ENCODE measurements around the gene CDK5RAP3. TPM values are rescaled to one million over a fixed set of nuclear protein-coding genes. Genes with fewer than 3 reads are reported as not detected.

CDK5RAP3 gene
- total and polyA plus RNA-seq, 2 of the 13 experiments (the other 11 are each of a cell fraction or from before 2014, with no cell fraction given), result 128 to 154 TPM

DNA sequence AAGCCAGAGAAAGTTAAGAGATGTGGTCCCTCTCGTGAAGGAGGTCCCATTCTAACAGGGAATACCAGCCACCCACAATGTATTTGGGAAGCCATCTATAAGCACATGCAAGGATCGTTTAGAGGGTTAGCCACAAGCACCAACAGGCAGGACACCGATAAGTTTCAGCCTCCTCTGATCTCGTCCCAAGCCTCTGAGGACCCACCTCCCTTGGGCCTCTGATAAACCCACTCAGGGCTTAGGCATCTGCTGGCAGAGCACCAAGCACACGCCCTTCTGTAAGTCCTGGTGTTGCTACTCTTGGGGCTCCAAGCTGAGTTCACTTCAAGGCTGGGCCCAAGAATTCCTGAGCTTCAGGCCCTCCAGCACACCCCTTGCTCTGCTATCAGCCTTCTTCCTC, 35.0 kb upstream of the CDK5RAP3 start (continued):
- no peak for TF ChIP-seq ZNF496 (CRISPR knock-in tag; IDR thresholded peaks at IDR 0.05; ENCODE audit: insufficient replicate concordance)
- TF ChIP-seq ZNF775 (CRISPR knock-in tag; IDR thresholded peaks at IDR 0.05; ENCODE audit: borderline replicate concordance), result no peak
- TF ChIP-seq MNT (IDR thresholded peaks at IDR 0.05), result no peak
- no peak for TF ChIP-seq ZBTB3 (CRISPR knock-in tag; IDR thresholded peaks at IDR 0.05; ENCODE audit: borderline replicate concordance, low read depth)
- TF ChIP-seq ZNF614 (CRISPR knock-in tag; IDR thresholded peaks at IDR 0.05; ENCODE audit: borderline replicate concordance), result no peak

DNA sequence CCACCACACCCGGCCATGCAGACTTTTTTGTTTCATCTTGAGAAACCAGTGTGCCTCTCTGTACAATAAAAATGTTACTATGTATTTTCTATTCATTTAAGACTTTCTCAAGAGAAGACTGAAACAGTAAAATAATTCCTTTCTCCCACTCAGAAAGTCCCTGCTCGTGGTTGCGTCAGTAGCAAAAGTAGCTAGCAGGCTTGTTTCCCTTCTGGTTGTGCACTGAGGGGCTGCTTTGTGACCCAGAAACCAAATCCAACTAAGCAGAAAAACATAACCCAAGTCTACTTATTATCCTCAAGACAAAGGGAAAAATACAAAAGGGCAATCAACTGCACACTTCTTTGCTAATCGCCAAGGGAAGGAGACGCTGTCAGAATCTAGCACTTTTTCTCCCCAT, 33.0 kb upstream of the CDK5RAP3 start:
- H3K27me3 ChIP-seq (ENCODE audit: control insufficient read depth in 1 of 2, insufficient read depth in 2 of 2, low read length in 2 of 2), result no peaks in the 10 kb centered on the region
- H3K4me3 ChIP-seq (replicated peaks in 1 of 3; ENCODE audit: insufficient read depth in 1 of 3, low read depth in 2 of 3, low read length in 3 of 3), result no peak overlapping the region
- no TSS peak for BruUV-seq (replicated peaks)
- DNase-seq (ENCODE audit: low spot score), result no peak
- in situ Hi-C loops (cut with HindIII; ENCODE audit: extremely low pct_ligation_motif_present, low pct_unique_long_range_greater_than_20kb), result no loop called here
- WGBS (ENCODE audit: low lambda C conversion rate), result over 99% methylated on average over 5 of the region's 5 CpGs
- peaks cover 65% of the 10 kb centered on the region for H3K4me1 ChIP-seq (ENCODE audit: insufficient read depth, low read length)
- ChIA-PET CTCF (ENCODE audit: low intra/inter-chr PET ratio, low total read pairs) (no interaction called here), POLR2A (interaction anchor here (1.5 kb wide), 1 partner anchor 11 kb away, joined by 3 read pairs; no protein-coding TSS in a partner anchor)
- no peaks in the 10 kb centered on the region for H3K36me3 ChIP-seq (replicated peaks in 1 of 2; ENCODE audit: control insufficient read depth in 1 of 2, insufficient read depth in 2 of 2, low read length in 2 of 2)
- no peaks in the 10 kb centered on the region for H3K9me3 ChIP-seq (ENCODE audit: low read length)
- H3K79me2 ChIP-seq (ENCODE audit: insufficient read depth, low read length), result peaks cover 14% of the 10 kb centered on the region
- ATAC-seq, result no peak
- no peak overlapping the region for H3K4me2 ChIP-seq (ENCODE audit: low read depth, low read length)
- no peak overlapping the region for H2AFZ ChIP-seq (ENCODE audit: low read length)
- intact Hi-C loops (cut with micrococcal nuclease; ENCODE audit: unreplicated experiment), result no loop called here
- no peak overlapping the region for H3K27ac ChIP-seq (ENCODE audit: extremely low read length, insufficient read depth, low read length)
- FAIRE-seq, result no peak
- no peak overlapping the region for H3K9ac ChIP-seq (ENCODE audit: insufficient read depth, low read depth, low read length)
- H4K20me1 ChIP-seq (ENCODE audit: insufficient read depth, low read length), result no peaks in the 10 kb centered on the region
- TF ChIP-seq SP4 (CRISPR knock-in tag; IDR thresholded peaks at IDR 0.05) (no peak), ZNF101 (CRISPR knock-in tag; IDR thresholded peaks at IDR 0.05; ENCODE audit: borderline replicate concordance, low read depth) (no peak), ZNF20 (CRISPR knock-in tag; IDR thresholded peaks at IDR 0.05) (no peak), TFDP2 (CRISPR knock-in tag; IDR thresholded peaks at IDR 0.05) (no peak), YEATS2 (CRISPR knock-in tag; IDR thresholded peaks at IDR 0.05; ENCODE audit: borderline replicate concordance) (no peak), RNF2 (conservative IDR thresholded peaks at IDR 0.05; ENCODE audit: low read depth) (no peak), CEBPB (IDR thresholded peaks at IDR 0.05; ENCODE audit: borderline replicate concordance, low read depth, low read length) (no peak), CENPT (CRISPR knock-in tag; IDR thresholded peaks at IDR 0.05; ENCODE audit: low read depth) (no peak), PHB2 (IDR thresholded peaks at IDR 0.05; ENCODE audit: partially characterized antibody) (no peak)
- TF ChIP-seq, protein P1, sequence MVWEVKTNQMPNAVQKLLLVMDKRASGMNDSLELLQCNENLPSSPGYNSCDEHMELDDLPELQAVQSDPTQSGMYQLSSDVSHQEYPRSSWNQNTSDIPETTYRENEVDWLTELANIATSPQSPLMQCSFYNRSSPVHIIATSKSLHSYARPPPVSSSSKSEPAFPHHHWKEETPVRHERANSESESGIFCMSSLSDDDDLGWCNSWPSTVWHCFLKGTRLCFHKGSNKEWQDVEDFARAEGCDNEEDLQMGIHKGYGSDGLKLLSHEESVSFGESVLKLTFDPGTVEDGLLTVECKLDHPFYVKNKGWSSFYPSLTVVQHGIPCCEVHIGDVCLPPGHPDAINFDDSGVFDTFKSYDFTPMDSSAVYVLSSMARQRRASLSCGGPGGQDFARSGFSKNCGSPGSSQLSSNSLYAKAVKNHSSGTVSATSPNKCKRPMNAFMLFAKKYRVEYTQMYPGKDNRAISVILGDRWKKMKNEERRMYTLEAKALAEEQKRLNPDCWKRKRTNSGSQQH (CRISPR knock-in tag; IDR thresholded peaks at IDR 0.05; ENCODE audit: low read depth), result no peak
- TF ChIP-seq, protein P2, sequence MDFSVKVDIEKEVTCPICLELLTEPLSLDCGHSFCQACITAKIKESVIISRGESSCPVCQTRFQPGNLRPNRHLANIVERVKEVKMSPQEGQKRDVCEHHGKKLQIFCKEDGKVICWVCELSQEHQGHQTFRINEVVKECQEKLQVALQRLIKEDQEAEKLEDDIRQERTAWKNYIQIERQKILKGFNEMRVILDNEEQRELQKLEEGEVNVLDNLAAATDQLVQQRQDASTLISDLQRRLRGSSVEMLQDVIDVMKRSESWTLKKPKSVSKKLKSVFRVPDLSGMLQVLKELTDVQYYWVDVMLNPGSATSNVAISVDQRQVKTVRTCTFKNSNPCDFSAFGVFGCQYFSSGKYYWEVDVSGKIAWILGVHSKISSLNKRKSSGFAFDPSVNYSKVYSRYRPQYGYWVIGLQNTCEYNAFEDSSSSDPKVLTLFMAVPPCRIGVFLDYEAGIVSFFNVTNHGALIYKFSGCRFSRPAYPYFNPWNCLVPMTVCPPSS (IDR thresholded peaks at IDR 0.05), result no peak
- TF ChIP-seq, protein P3, sequence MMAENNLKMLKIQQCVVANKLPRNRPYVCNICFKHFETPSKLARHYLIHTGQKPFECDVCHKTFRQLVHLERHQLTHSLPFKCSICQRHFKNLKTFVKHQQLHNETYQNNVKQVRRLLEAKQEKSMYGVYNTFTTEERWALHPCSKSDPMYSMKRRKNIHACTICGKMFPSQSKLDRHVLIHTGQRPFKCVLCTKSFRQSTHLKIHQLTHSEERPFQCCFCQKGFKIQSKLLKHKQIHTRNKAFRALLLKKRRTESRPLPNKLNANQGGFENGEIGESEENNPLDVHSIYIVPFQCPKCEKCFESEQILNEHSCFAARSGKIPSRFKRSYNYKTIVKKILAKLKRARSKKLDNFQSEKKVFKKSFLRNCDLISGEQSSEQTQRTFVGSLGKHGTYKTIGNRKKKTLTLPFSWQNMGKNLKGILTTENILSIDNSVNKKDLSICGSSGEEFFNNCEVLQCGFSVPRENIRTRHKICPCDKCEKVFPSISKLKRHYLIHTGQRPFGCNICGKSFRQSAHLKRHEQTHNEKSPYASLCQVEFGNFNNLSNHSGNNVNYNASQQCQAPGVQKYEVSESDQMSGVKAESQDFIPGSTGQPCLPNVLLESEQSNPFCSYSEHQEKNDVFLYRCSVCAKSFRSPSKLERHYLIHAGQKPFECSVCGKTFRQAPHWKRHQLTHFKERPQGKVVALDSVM (CRISPR knock-in tag; IDR thresholded peaks at IDR 0.05), result no peak
